EH (cell line): ENCODE results near the gene JPH3.

ENCODE experiments used
- DNase-seq: peaks from one replicate; pipeline ENCODE4 v3.0.0-alpha.2; 2015; ENCODE audit warnings: low read depth

The JPH3 gene

DNA sequence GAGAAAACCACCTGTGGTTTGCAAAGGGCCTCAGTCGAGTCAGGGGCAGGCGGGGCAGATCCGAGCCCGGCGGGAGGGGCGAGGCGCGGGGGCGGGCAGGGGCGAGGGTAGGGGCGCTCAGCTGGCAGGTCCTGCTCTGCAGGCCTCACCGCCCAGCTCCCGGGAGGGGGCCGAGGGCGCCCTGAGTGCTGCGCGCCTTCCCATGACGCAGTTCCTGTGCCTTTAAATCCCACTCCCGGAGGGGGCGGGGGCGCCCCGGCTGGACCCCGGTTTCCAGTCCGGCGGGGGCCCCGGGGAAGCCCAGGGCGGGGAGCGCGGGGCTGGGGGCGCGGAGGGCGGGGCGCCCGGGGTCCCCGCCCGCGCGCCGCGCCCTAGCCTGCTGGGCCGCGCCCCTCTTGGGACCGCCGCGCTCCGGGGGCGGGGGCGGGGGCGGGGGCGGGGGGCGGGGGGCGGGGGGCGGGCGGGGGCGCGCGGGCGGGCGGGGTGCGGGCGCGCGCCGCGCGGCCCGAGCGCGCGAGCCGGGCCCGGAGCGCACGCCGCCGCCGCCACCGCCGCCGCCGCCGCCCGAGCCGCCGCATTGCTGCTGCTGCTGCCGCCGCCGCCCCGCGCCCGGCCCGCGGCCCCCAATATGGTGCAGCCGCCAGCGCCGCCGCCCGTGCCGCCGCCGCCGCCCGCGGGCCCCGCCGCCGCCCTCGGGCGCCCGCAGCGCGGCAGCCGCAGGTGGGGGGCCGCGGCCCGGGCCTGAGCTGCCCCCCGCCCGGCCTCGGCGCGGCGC lies at the start of gene JPH3:
JPH3 (plus strand) TSS at position 508 of the 775 bp plus-strand sequence. CDS start 639 bp downstream, outside the sequence.
- no peak for DNase-seq

DNA sequence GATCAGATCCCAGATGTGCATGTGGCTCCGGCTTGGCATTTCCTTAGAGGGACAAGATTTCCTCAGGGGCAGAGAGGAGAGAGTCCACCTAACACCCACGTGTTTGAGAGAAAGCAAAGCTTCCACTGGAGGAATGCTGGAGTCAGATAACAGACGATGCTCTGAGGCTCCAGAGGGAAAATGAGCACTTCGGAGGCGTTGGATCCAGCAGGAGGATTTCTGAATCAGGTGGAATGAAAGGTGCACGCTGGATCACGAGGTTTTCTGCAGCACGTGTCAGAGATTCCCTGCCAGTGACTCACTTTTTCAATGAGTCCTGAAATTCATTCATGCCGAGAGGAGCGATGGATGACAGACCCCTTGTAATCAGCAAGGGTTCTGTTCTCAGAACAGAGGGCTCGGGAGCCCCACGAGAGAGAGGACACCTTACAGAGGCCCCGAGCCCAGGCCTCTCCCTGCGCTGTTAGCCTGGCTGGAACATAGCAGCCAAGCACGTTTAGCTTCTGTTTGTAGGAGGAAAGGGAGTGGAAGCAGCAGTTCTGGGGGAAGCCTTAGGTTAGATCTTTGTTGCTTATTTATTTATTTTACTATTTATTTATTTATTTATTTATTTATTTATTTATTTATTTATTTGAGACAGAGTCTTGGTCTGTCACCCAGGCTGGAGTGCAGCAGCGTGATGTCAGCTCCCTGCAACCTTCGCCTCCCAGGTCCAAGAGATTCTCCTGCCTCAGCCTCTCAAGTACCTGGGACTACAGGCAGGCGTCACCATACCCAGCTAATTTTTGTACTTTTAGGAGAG lies 49.3 kb upstream of the JPH3 start:
- peak; percentile 22 for DNase-seq

DNA sequence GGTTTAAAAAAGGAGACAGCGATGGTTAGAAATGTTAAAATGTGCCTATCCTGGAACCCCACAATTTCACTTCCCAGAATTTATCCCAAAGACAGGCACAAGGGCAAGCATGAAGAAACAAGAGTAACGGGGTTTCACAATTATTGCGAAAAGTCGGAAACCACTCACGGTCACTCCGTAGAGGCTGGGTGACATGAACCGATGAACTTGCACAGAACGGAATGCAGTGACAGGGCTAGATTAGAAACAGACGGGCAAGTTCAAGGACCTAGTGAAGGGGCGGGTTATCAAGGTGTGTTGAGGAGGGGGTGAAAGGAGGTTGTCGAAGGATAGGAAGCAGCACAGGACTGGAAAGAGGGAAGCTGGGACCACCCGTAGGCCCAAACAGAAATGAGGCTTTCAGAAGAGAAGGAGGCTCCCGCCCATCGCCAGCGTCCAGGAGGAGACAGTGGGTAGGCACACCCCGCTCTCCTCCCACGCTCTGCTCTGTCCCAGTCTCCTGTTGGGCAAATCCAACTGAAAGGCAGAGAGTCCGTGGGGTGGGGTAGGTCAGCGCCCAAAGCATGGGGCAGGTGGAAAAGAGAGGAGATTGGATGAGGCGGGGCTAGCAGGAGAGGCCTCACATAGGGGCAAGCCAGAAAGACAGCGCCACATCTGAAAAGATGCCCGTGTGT lies 47.4 kb upstream of the JPH3 start:
- DNase-seq, result no peak

DNA sequence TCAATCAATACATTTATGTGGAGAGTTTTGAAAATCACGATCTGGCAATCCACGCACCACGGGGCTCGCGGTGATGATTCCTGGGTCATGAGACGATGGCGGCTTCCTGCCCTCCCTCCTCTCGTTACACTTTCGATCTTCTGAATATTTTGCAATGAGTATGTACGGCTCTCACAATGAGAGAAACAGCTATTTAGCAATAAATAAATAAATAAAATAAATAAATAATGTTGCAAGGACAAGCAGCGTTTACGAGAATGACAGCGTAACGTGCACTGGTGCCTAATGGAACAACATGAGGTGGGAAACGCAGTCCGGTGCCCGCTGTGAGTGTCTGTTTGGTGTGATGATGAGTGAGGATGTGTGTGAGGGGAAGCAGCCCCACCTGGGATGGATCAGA lies 46.7 kb upstream of the JPH3 start:
- DNase-seq, result no peak

DNA sequence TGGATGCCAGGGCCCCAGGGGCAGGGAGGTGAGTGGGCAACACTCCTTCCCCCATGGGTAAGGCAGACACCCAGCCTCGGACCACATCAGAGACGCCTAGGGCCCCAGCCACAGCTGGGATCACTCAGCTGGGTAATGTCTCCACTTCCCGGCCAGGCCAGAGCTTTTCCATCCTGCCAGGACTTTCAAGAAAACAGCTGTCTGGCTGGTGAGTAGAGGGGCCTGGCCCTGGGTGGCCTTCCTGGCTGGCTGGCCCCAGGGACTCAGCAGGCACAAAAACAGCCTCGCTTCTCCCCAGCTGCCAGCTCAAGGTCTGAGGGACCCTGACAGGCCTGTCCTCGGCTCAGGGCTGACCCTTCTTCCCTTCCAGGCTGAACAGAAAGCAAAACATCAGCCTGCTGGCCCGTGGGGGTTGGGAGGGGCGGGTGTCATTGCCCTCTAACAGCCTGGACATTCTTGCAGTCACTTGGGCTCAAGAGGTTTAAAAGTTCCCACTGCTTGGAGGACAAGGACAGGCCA lies 45.3 kb upstream of the JPH3 start:
- DNase-seq, result no peak

DNA sequence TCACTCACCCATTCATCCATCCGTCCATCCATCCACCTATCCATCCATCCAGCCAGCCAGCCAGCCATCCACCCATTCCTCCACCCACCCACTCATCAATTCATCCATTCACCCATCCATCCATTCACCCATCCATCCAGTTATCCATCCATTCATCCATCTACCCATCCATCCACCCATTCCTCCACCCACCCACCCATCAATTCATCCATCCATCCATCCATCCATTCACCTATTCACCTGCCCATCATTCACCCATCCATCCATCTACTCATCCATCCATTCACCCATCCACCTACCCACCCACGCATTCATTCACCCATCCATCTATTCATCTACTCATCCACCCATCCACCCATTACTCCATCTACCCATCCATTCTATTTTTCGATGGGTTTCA lies 43.6 kb upstream of the JPH3 start:
- DNase-seq, result no peak

DNA sequence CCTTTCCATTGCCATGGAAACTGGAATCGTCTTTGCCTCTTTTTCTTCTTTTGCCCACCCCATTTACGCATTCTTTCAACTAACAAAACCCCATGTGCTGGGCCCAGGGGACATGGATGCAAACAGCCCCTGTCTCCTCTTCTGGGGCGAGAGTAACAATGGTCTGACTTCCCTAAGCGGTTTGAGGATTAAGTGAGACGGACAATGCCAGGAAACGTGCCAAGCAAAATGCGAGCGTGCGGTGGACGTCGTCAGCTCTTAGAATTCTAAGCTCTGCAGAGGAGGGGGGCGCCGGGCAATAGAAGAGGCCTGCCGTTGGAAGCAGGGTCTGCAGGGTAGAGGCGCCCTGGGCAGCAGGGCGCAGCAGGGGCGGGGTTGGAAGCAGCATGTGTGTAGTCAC lies 42.4 kb upstream of the JPH3 start:
- DNase-seq, result no peak

DNA sequence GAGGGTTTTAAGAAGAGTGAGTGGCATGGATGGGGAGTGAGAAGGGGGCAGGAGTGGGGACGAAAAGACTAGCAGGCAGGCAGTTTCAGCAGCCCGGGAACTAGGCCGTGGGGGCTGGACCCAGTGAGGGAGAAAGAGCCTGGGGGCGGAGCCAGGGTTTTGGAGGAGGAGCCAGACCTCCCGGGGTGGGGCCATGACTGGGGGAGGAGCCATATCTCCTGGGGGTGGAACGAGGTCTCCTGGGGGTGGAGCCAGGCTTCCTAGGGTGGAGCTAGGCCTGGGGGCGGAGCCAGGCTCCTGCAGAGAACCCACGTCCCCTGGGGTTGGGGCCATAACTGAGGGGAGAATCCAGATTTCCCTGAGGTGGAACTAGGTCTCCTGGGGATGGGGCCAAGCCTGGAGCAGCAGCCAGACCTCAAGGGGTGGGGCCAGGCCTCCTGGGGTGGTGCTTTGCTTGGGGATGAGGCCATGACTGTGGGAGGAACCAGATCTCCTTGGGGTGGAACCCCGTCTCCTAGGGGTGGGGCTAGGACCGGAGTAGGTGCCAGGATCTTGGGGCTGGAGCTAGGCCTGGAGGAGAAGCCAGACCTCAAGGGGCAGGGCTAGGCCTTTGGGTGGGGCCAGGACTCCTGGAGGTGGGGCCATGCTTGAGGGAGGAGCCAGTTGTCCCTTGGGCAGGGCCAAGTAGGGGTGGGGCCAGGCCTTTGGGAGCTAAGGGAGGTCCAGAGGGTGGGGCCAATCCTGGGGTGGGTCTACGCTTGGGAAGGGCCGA lies 41.7 kb upstream of the JPH3 start:
- DNase-seq, result peak; percentile 35

DNA sequence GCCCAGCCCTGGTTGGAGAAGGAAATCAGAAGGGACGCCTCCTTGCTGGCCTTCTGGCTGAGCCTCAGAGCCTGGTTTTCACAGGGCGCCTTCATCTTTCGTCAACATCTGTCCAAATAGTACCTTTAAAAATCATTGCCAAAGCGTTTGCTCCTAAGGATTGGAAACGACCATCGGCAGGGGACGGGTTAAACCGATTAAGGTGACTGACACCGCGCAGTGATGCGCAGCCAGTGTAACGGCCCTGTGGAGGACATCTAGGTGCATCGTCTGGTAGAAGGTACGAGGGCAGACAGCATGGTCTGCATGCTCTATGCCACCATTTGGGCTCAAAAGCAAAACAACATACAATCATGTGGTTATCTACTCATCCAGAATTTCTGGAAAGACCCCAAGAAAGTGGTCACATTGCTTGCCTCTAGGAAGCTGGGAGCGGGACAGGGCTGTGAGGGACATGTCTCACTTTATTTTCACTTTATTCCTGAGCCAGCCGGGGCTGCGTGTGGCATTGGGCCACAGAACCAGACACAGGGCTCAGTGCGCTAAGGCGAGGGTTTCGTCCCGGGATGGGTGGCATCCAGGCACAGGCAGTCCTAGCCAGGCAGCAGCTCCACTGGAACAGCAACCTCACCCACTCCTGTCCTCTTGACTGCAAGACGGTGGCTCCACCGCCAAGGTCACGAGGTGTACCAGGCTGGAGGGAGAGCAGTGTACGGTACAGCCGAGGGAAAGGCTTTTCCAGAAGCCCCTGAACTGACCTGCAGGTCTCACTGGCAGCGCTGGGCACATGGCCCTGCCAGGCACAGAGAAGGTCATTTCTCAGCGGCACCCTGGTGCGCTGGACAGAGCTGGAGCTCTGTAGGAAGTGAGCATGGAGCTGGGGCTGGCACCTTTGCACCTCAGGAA lies 40.9 kb upstream of the JPH3 start:
- DNase-seq, result no peak

DNA sequence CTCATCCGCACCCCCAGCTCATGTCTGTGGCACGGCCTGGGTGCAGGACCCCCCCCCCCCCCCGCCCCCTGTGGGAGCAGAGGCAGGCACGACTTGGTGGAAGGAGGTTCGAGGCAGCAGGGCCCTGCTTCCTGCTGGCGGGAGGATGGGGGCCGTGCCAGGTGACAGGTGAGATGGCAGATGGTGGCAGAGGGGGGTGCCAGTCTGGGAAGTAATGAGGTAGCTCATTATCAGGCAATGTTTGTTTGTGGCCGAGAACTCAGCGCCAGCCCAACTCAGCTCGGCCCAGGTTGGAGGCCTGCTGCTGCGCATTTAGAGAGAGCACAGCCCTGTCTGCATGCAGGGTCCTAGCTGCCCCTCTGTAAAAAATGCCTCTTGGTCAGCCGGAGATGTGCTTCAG lies 40.1 kb upstream of the JPH3 start:
- DNase-seq, result no peak

DNA sequence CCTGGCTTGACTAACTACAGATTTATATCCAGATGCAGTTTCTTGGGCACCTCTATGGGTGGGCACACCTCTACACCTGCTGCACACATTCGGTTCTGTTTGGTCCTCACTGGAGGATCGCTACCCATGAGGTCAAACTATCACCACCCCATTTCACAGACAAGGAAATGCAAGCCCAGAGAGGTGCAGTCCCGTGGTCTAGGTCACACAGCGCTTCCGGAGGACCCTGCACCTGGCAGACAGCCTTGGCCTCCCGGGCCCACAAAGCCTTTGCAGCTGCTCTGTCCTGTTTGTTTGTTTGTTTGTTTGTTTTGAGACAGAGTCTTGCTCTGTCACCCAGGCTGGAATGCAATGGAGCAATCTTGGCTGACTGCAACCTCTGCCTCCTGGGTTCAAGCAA lies 39.3 kb upstream of the JPH3 start:
- no peak for DNase-seq

DNA sequence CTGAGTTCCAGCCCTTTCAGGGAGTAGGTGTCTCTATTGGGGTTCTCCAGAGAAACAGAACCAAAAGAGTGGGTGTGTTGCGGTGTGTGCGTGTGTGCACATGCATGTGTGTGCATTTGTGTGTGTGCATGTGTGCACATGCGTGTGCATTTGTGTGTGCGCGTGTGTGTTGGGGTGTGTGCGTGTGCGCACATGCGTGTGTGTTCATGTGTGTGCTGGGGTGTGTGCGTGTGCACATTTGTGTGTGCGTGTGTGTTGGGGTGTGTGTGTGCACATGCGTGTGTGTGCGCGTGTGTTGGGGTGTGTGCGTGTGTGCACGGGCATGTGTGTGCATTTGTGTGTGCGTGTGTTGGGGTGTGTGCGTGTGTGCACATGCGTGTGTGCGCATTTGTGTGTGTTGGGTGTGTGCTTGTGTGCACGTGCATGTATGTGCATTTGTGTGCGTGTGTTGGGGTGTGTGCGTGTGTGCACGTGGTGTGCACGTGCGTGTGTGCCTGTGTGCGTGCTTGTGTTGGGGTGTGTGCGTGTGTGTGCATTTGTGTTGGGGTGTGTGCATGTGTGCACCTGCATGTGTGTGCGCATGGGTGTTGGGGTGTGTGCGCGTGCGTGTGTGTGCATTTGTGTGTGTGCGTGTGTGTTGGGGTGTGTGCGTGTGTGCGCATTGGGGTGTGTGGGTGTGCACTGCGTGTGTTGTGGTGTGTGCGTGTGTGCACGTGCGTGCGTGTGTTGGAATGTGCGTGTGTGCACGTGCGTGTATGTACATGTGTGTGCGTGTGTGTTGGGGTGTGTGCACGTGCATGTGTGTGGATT lies 38.4 kb upstream of the JPH3 start:
- no peak for DNase-seq

DNA sequence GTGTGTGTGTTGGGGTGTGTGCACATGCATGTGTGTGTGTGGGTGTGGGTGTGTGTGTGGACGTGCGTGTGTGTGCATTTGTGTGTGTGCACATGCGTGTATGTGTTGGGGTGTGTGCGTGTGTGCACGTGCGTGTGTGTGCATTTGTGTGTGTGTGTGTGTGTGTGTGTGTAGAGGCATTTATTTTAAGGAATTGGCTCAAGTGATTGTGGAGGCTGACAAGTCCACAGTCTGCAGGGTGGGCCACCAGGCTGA lies 37.9 kb upstream of the JPH3 start:
- no peak for DNase-seq

DNA sequence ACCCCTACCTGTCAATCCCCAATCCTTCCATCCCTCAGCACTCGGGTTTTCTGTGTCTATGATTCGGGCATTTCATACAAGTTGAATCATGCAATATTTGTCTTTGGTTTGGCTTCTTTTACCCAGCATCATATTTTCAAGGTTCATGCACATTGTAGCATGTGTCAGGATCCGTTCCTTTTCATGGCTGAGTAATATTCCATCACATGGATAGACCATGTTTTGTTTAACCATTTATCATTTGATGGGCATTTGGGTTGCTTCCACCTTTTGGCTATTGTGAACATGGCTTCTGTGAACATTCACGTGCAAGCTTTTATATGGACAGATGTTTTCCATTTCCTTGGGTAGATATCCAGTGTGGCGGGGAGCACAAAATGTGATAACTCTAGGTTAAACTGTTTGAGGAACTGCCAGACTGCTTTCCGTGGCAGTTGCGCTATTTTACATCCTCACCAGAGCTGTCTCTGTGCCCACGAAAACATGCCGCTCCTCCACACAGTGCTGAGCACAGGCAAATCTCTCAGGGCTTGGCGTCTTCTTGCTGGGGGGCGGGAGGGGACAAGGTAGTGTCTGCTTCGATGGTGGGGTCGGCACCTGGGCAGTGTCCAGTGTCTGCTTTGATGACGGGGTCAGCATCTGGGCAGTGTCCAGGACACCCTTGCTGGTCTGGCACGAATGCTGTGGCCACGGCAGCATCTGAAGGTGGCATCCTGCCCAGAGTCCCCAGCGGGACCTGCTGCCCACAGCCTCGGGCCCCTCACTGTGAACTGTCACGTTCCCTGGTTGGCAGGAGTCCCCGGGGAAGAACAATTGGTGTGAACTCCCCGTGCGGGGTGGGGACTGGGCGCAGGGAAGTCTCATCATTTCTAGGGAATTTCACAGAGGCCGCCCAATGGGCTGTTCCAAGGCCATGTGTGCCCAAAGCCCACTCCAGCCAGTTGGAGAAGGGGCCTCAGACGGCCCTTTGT lies 32.4 kb upstream of the JPH3 start:
- peak; percentile 59 for DNase-seq

DNA sequence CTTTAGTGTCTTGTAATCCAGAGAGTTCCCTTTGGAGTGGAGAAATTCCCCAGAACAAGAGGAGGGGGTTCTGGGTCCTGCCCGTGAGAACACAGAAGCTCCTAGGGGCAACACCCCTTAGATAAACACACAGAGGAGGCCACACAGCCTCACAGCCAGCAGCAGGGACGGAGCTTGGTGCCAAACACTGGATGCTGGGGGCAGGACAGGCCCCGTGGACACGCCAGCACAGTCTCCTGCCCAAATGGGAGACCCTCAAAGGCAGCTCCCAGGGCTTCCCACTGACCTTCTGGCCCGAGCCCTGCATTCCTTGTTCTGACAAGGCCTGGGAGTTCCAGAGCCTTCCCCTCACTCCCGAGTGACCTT lies 31.8 kb upstream of the JPH3 start:
- no peak for DNase-seq

DNA sequence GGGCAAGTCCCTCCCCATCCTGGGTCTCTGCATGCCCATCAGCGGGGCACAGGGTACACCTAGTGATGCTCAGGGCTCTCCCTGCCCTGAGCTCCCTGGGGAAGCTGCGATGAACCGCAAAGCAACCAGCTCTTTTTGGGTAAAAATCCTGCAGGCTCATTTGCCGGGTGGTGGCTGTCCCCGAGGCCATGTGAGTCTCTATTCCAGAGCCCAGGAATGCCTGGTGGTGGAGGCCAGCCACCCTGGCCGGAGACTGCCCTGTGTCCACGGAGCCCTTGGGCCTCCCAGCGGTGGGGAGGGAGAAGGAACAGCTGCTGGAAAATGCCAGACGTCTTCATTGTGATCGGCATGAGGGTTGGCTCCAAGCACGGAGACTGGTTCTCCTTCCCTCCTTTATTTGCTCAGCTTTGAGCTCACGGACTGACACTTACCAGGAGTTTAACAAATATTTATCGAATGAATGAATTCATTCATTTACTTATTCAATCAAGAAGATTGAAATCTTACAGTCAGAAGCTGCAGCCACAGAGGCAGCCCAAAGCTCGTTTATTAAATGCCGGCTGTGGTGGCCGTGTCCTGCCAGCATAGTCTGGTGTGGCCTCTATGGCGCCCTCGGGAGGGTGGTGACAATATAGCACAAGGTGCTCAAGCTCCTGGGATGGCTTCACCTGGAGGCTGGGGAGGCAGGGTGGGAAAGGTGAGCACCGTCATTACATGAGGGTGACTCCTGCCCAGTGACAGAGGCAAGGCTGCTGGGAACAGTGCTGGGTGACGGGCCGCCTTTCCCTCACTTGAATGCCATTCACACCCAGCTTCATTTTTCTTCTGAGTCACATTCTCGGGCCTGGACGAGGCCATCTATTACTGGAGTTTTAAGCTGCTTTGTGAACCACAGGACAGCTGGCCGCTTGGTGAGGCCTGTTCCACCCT lies 31.1 kb upstream of the JPH3 start:
- peak; percentile 61 for DNase-seq

DNA sequence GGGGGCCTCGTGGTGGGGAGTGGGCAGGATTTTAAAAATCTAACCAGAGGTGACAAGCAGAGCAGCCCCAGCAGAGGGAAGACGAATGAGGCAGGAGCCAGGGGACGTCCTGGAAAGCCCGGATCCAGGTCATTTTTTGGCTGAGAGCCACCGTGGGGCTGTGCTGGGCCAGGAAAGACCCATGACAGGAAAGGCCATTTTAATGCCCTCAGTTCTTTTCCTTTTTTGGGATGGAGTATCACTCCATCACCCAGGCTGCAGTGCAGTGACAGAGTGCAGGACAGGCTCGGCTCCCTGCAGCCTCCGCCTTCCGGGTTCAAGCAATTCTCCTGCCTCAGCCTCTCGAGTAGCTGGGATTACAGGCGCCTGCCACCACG lies 30.5 kb upstream of the JPH3 start:
- DNase-seq, result no peak

DNA sequence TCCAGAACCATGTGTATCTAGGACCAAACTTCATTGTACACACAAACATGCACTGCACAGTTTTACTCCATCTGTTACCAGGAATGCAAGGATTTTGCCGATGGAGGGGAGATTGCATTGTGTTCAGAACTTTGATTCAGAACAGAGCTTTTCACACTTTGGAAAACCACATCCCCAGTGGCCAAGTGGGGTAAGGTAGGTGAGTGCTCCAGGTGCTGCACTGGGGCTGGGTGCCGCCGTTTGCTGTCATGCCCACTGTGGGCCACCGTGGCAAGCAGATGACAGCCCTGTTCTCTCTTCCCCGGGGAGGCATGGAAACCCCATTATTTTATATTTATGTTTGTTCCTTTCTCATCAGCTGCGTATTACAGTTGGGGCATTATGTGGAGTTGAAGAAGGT lies 29.3 kb upstream of the JPH3 start:
- no peak for DNase-seq
